Astrocyte of the hippocampus (primary cell): ENCODE results near the gene EPN2.

Experiments used
- DNase-seq: peaks from one replicate; pipeline ENCODE4 v3.0.0; 2011; ENCODE audit warnings: low read depth, low spot score

The EPN2 gene

GRCh38 chr17:19239544-19239943 lies 2.4 kb downstream of the EPN2 start:
- no peak for DNase-seq

GRCh38 chr17:19242323-19242722 lies 5.2 kb downstream of the EPN2 start:
- DNase-seq, result no peak

- DNase-seq, result no peak
These were observed 5.8 kb downstream of the EPN2 start for GRCh38 chr17:19242926-19243325.

DNA sequence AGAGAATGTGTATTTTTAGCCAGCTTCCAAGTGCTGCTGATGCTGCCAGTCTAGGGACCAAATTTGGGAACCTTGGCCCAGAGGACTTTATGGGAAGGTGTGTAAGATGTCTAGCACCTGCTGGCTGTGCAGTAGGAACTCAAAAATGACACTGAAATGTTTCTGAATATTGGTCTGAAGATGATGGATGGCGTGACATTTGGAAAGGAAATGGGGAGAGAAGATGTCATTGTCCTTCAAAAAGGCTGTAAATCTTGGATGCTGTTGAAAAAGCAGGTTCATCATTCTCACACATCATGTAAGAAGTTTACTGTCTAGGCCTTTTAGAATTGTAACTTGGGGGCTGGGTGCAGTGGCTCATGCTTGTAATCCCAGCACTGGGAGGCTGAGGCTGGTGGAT lies 6.7 kb downstream of the EPN2 start:
- DNase-seq, result no peak

GRCh38 chr17:19244357-19244756 lies 7.2 kb downstream of the EPN2 start:
- no peak for DNase-seq

GRCh38 chr17:19244781-19245180 lies 7.6 kb downstream of the EPN2 start:
- DNase-seq, result no peak

- no peak for DNase-seq
These were observed 10.3 kb downstream of the EPN2 start for GRCh38 chr17:19247473-19247872.

DNA sequence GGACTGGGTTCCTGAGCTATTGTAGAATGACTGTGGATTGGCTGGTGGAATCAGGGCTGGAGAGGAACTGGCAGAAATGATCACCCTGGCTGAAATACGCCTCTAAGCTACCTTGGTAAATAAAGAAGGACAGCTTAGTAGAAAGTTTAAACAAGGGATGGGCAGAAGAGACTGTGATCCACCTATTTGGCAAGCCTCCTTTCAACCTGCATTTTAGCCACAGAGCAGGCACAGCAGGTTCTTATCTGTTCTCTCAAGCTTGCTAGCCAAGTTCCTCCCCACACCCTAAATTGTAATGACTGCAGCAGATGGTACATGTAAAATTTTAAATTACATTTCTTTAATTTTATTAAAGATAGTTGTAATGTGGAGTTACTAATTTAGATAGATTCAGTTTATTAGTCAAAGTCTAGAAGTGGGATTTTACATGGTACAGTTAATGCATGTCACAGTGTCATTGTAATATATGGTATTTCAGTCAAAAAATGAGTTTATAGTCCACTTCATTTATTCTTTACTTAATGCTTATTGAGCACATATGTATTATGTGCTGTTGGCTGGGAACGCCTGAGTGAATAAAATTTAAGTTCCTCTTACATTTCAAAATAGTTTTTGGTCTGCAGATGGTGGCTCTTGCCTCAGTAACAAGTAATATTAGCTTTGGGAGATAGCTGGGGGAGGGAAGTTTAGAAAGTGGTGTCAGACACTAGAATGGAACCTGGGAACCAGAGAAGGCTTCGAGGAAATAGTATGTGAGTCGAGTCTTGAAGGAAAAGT lies 11.2 kb downstream of the EPN2 start:
- DNase-seq, result no peak

GRCh38 chr17:19248928-19249574 lies 11.9 kb downstream of the EPN2 start:
- peak; percentile 84 for DNase-seq

- no peak for DNase-seq
These were observed 12.5 kb downstream of the EPN2 start for GRCh38 chr17:19249681-19250080.

GRCh38 chr17:19250421-19251173 lies 13.4 kb downstream of the EPN2 start:
- DNase-seq, result peak; percentile 63

- no peak for DNase-seq
These were observed 15.9 kb downstream of the EPN2 start for GRCh38 chr17:19253112-19253511.

DNA sequence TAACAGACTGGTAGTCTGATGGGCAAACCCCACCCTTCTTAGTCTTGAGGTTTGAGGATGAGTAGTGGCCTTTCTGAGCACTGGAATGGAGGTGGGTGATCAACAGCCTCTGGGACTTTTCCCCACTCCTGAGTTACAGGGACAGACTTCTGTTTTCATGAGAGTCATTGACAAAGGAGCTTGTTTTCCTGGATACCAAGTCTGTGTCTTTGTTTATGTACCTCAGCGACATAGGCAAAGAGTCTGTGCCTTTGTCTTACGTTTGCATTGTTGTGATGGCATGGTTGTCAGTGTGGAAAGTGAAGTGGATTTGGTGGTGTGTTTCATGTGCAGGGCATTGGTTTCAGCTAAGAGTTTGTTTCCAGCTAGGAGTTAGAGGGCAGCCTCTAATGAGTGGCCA lies 17.5 kb downstream of the EPN2 start:
- no peak for DNase-seq

- no peak for DNase-seq
These were observed 18.1 kb downstream of the EPN2 start for GRCh38 chr17:19255279-19255678.

DNA sequence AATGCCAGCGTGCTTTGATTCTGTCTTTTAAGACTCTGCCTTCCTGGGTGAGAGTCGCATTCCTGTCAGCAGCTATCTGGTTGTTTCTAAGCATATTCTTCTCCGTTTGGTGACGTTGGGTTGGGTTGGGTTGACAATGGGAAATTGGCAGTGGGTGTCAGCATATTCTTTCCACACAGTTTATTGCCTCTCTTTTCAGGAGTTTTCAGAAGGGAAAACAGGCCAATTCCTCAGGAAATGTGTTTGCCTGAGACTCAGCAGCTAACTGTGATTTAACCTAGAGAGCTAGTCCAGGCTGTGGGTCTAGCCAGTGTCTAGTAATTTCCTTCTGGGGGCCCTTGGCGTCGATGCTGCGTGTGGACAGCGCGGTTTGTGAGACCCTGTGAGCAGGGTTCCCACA lies 21.2 kb downstream of the EPN2 start:
- no peak for DNase-seq

DNA sequence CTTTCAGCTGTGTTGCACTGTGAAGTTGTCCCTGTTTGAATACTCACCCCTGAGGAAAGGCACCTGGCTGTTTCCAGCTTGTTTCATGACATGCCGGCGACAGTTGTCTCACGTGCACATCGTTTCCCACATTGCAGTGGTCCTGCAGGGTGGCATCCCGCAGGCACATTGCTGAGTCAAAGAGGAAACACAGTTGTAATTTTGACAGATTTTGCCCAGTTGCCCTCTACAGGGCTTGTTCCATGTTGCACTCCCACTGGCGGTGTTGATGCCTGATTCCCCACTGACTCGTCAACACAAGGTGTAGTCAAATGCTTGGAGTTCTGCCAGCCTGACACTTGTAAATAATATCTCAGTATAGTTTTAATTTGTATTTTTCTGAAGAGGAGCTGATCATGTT lies 23.8 kb downstream of the EPN2 start:
- DNase-seq, result no peak

DNA sequence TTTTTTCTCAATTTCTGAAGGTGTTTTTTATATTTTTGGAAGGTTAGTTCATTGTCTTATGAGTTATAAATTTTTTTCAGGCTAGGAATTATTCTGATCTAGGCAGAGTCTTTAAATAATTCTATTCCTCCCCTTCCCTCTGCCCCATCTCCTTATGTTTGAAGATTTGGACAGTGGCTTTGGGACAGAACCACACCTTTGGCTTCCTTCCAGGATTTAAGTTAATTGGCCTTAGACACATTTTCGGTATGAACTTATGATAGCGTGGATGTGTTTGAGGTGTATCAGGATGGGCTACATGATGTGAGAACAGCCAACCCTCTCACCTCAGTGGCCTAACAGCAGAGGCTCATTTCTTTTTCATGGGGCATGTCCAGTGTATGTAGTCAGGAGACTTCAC lies 24.3 kb downstream of the EPN2 start:
- no peak for DNase-seq

DNA sequence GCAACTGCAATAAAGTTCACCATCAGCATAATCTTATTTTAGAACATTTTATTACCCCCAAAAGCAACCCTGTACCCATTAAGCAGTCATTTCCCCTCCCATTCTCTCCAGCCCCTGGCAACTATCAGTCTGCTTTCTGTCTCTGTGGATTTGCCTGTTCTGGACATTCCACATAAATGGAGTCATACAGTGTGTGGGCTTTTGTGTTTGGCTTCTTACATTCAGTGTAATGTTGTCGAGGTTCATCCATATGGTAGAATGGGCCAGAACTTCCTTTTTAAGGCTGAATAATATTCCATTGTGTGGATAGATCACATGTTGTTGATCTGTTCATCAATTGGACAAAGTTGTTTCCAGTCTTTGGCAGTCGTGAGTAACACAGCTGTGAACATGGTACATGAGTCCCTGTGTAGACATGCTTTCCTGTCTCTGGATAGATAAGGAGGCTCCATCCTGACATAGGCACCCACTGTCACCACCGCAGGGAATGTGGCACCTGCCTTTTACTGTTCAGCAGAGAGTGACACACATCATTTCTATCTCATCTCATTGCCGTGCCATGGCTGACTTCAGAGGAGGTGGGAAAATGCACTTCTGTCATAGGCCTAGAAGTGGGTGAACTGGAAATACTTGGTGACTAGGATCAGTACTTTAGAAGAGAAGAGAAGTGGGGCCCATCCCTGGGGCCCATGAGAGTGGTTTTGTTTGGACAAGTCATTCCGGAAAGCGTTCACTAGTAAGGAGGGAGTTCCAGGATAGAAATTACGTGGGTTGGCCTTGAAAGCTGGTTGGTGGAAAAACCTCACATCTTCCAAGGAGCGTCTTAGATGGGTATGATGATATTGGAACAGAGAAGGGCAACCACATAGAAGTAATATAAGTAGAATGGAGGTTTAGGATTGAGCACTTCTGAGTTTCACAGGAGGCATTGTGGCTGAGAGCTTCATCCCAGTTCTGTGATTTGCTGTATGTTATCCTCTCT lies 25.8 kb downstream of the EPN2 start:
- DNase-seq, result no peak

GRCh38 chr17:19263641-19264051 lies 26.5 kb downstream of the EPN2 start:
- DNase-seq, result peak; percentile 67

- no peak for DNase-seq
These were observed 27.1 kb downstream of the EPN2 start for GRCh38 chr17:19264268-19264667.

- DNase-seq, result no peak
These were observed 27.5 kb downstream of the EPN2 start for GRCh38 chr17:19264681-19265080.
